T-helper 1 cell treated with Interleukin-12 subunit alpha and Interleukin-12 subunit beta and Interleukin-4 antibody, amounts not matched to agents 30 ng/mL and 1 ng/mL, for 36 hours (primary cell): ENCODE data around the gene WNT8A. TPM values are rescaled to one million over a fixed set of nuclear protein-coding genes. Genes with fewer than 3 reads are reported as not detected.

ENCODE experiments used
- intact Hi-C: fragments of 100-400 bp; cut with micrococcal nuclease; formaldehyde crosslinking; loops from one replicate; pipeline ENCODE4 v1.15.1; 2024
- total RNA-seq: library from RNA; stranded (reverse); gene quantifications from 2 replicates; pipeline ENCODE4 v1.2.3, GENCODE V29; 2022

WNT8A gene
- total RNA-seq, 1 donor from 2014 or later, result not detected

DNA sequence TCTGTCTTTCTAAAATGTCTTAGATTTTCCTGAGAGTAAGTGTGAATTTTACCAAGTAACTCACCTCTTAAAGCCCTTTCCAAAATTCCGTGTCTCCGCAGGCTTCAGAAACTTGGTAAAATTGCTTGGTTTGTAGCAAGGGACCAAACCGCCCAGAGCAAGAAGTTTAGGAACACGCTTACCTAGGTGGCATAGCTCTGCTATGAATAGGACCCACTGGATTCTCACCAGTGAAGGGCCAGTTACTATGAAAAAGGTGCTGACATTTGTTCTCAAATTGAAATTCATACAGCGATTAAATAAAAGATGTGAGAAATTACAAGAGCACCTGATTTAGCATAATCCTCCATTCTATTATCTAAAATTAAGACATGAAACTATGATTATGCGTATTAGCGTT, 48.7 kb downstream of the WNT8A start:
- intact Hi-C loops, result loop anchor here (2.0 to 5.0 kb wide), 2 partner anchors 35 to 244 kb away; partner anchors contain the start of gene PKD2L2

DNA sequence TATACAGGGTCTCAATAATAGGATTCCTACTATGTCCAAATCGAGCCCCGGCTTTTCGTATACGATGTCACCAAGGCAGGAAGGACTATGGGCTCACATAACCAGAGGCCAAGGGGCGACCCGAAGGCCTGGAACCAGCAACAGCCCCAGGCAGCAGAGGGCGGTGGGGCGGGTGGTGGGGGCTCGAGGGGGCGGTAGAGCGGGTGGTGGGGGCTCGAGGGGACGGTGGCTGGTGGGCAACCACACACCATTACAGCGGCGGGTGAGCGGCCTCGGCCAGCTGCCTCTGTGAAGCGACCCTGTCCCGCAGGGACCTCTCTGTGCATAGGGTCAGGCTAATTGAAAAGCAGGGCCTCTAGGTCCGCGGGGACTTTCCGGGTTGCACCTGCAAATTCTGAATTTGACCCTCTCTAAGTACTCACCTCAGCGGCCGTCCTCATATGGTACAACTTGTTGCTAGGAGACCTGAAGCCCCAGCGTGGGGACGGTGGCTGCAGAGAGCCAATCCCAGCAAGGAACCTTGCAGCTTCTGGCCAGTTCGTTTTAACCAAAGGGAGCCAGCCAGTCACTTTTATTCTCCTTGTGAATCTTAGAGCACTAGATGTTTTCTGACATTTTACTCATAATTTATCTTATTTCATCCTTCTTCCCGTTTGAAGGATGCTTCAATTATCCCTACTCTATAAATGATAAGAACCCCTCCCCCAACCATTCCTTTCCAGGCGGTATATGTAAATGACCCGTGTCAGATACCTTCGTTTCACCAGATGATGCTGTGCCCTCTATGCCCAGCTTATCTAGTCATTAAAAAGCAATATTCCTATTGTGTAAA, 55.3 kb downstream of the WNT8A start, which contains the start of gene NME5:
TSS of gene NME5 (minus strand) at position 480 of the 832 bp plus-strand sequence. CDS start 648 bp downstream, outside the sequence.
- intact Hi-C loops, result no loop called here

DNA sequence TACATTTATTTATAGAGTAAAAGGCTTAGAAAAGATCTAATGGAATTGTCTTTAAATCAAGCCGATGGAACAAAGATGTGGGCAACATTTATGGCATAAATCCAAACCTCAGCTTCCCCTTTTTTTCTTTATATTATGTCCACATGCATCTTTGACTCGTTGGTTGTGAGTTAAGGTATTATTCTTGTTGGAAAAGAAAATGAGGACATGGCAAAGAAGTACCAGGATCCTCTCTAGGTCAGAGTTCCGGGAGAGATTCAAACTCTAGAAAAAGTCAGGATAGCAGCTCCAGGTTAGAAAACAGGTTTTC, 55.9 kb downstream of the WNT8A start:
- intact Hi-C loops, result no loop called here

DNA sequence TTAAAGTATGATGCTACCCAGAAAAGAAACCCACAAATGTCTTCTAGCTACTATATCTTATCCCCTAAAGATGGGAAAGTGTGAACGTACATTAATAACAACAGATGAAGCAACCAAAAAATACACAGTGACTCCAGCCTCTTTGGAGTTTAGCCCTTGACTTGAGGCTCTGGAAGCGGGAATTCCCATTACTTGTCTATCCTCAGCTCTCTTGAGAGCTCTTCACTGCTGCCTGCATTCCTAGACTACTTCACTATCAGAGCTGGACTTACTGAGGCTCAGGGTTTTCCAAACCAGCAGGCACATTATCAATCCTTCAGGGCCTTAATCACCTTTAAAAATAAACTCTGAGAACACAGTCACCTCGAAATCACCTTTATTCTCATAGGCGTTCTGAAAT, 56.4 kb downstream of the WNT8A start:
- intact Hi-C loops, result no loop called here

Other genes starting within 250 kb of the WNT8A start
- not detected in 2 replicates for gene MYOT, start 216.2 kb upstream of the WNT8A start, total RNA-seq
- gene PKD2L2, start 194.6 kb upstream of the WNT8A start, total RNA-seq, result not detected in 2 replicates
- gene FAM13B, start 51.0 kb upstream of the WNT8A start, total RNA-seq, result 31.2 and 35.4 TPM in 2 replicates
- not detected in 2 replicates for gene NME5, start 55.4 kb downstream of the WNT8A start, total RNA-seq
- 53.6 and 62.5 TPM in 2 replicates for gene BRD8, start 94.6 kb downstream of the WNT8A start, total RNA-seq
- 30.2 and 33.3 TPM in 2 replicates for gene KIF20A, start 95.1 kb downstream of the WNT8A start, total RNA-seq
- gene CDC23, start 129.3 kb downstream of the WNT8A start, total RNA-seq, result 34.3 and 40.7 TPM in 2 replicates
- 0.10 and 0.17 TPM in 2 replicates for gene GFRA3, start 190.6 kb downstream of the WNT8A start, total RNA-seq
- gene CDC25C, start 247.8 kb downstream of the WNT8A start, total RNA-seq, result 7.5 and 9.1 TPM in 2 replicates